IPS-11a (cell line): Measurements from ENCODE around the gene MAMLD1.

ENCODE experiments used
- H3K4me3 ChIP-seq: one replicate; pipeline ENCODE4 v1.5.1; 2013; ENCODE audit warnings: low read depth, low read length, control low read depth

Gene MAMLD1

GRCh38 chrX:150527108-150527507 is 164.0 kb downstream of the MAMLD1 start:
- H3K4me3 ChIP-seq: no peak overlapping the region

- H3K4me3 ChIP-seq: no peak overlapping the region
Measured at GRCh38 chrX:150529587-150529986, 166.5 kb downstream of the MAMLD1 start.

GRCh38 chrX:150530821-150531220 is 167.7 kb downstream of the MAMLD1 start:
- no peak overlapping the region for H3K4me3 ChIP-seq

- H3K4me3 ChIP-seq: no peak overlapping the region
Measured at GRCh38 chrX:150531467-150531866, 168.3 kb downstream of the MAMLD1 start.

- H3K4me3 ChIP-seq: no peak overlapping the region
Measured at GRCh38 chrX:150533863-150534262, 170.7 kb downstream of the MAMLD1 start.

- no peak overlapping the region for H3K4me3 ChIP-seq
Measured at GRCh38 chrX:150536455-150537116, 173.5 kb downstream of the MAMLD1 start.

- no peak overlapping the region for H3K4me3 ChIP-seq
Measured at GRCh38 chrX:150537851-150538250, 174.7 kb downstream of the MAMLD1 start.

- H3K4me3 ChIP-seq: no peak overlapping the region
Measured at GRCh38 chrX:150540965-150541364, 177.8 kb downstream of the MAMLD1 start.

GRCh38 chrX:150542846-150543229 is 179.7 kb downstream of the MAMLD1 start:
- no peak overlapping the region for H3K4me3 ChIP-seq

GRCh38 chrX:150543230-150544155 is 180.4 kb downstream of the MAMLD1 start:
- no peak overlapping the region for H3K4me3 ChIP-seq

- H3K4me3 ChIP-seq: no peak overlapping the region
Measured at GRCh38 chrX:150544222-150544787, 181.2 kb downstream of the MAMLD1 start.

- H3K4me3 ChIP-seq: no peak overlapping the region
Measured at GRCh38 chrX:150544835-150545770, 182.0 kb downstream of the MAMLD1 start.

- H3K4me3 ChIP-seq: no peak overlapping the region
Measured at GRCh38 chrX:150546711-150547153, 183.6 kb downstream of the MAMLD1 start.

GRCh38 chrX:150547375-150548115 is 184.4 kb downstream of the MAMLD1 start:
- H3K4me3 ChIP-seq: no peak overlapping the region

GRCh38 chrX:150548251-150548650 is 185.1 kb downstream of the MAMLD1 start:
- no peak overlapping the region for H3K4me3 ChIP-seq

GRCh38 chrX:150548684-150549083 is 185.6 kb downstream of the MAMLD1 start:
- H3K4me3 ChIP-seq: no peak overlapping the region

GRCh38 chrX:150551963-150552362 is 188.8 kb downstream of the MAMLD1 start:
- H3K4me3 ChIP-seq: no peak overlapping the region

- no peak overlapping the region for H3K4me3 ChIP-seq
Measured at GRCh38 chrX:150558424-150558823, 195.3 kb downstream of the MAMLD1 start.
